Measurements from ENCODE around the gene SH3GL3.

- TF ChIP-seq CTCF (conservative IDR thresholded peaks at IDR 0.05; ENCODE audit: low read length) = no peak
- no peak for TF ChIP-seq EZH2phosphoT487 (IDR thresholded peaks at IDR 0.05; ENCODE audit: borderline replicate concordance, low read depth, low read length)
Observed at GRCh38 chr15:83422081-83422480, 25.1 kb upstream of the SH3GL3 start.

Data from OCI-LY7 (cell line).